HEK293T (cell line): ENCODE measurements around the gene RNF113A.

Experiments
- BHLHE40 ChIP-seq: fragments of 450-650 bp; IDR thresholded peaks from 2 replicates; pipeline ENCODE4 v1.6.1; 2016; ENCODE audit warnings: mild to moderate bottlenecking, moderate library complexity, borderline replicate concordance
- ELF4 ChIP-seq: fragments of 450-650 bp; IDR thresholded peaks from 2 replicates; pipeline ENCODE4 v1.6.1; 2017; ENCODE audit warnings: antibody characterized with exemption
- FOXA1 ChIP-seq: fragments of 450-650 bp; IDR thresholded peaks from 2 replicates; pipeline ENCODE4 v1.6.1; 2016; ENCODE audit warnings: mild to moderate bottlenecking
- FOXK2 ChIP-seq: fragments of 450-650 bp; IDR thresholded peaks from 2 replicates; pipeline ENCODE4 v1.6.1; 2016; ENCODE audit warnings: mild to moderate bottlenecking
- FOXM1 ChIP-seq: fragments of 450-650 bp; IDR thresholded peaks from 2 replicates; pipeline ENCODE4 v1.6.1; 2017; ENCODE audit warnings: mild to moderate bottlenecking, borderline replicate concordance
- HDGF ChIP-seq: fragments of 450-650 bp; IDR thresholded peaks from 2 replicates; pipeline ENCODE4 v1.6.1; 2017; ENCODE audit warnings: antibody characterized with exemption, borderline replicate concordance
- L3MBTL2 ChIP-seq: fragments of 450-650 bp; conservative IDR thresholded peaks from 2 replicates; pipeline ENCODE4 v1.6.1; 2016; ENCODE audit warnings: mild to moderate bottlenecking
- LEF1 ChIP-seq: fragments of 450-650 bp; IDR thresholded peaks from 2 replicates; pipeline ENCODE4 v1.6.1; 2017; ENCODE audit warnings: mild to moderate bottlenecking, borderline replicate concordance
- NFRKB ChIP-seq: fragments of 450-650 bp; IDR thresholded peaks from 2 replicates; pipeline ENCODE4 v1.6.1; 2016; ENCODE audit warnings: mild to moderate bottlenecking, moderate library complexity
- SP1 ChIP-seq: fragments of 450-650 bp; IDR thresholded peaks from 2 replicates; pipeline ENCODE4 v1.6.1; 2017
- SUZ12 ChIP-seq: fragments of 450-650 bp; IDR thresholded peaks from 2 replicates; pipeline ENCODE4 v1.6.1; 2016; ENCODE audit warnings: mild to moderate bottlenecking
- TARDBP ChIP-seq: fragments of 450-650 bp; IDR thresholded peaks from 2 replicates; pipeline ENCODE4 v1.6.1; 2016
- ZNF384 ChIP-seq: fragments of 450-650 bp; IDR thresholded peaks from 2 replicates; pipeline ENCODE4 v1.6.1; 2016
- TF ChIP-seq, protein P1 (sequence below): fragments of 450-650 bp; IDR thresholded peaks from 2 replicates; pipeline ENCODE4 v1.6.1; 2016

DNA sequence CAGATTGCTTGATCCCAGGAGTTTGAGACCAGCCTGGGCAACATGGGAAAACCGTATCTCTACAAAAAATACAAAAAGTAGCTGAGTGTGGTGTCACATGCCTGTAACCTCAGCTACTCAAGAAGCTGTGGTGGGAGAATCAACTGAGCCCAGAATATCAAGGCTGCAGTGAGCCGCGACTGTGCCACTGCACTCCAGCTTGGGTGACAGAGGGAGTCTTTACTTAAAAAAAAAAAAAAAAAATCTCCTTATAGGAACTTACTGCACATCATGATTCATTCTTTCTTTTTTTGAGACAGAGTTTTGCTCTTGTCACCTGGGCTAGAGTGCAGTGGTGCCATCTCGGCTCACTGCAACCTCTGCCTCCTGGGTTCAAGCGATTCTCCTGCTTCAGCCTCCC, 43.1 kb downstream of the RNF113A start:
- TF ChIP-seq HDGF (no peak), BHLHE40 (no peak), FOXM1 (no peak), L3MBTL2 (no peak), ELF4 (no peak), TARDBP (no peak), SP1 (no peak), SUZ12 (no peak), FOXA1 (no peak), FOXK2 (no peak), ZNF384 (no peak), NFRKB (no peak), LEF1 (no peak)
- TF ChIP-seq, protein P1, sequence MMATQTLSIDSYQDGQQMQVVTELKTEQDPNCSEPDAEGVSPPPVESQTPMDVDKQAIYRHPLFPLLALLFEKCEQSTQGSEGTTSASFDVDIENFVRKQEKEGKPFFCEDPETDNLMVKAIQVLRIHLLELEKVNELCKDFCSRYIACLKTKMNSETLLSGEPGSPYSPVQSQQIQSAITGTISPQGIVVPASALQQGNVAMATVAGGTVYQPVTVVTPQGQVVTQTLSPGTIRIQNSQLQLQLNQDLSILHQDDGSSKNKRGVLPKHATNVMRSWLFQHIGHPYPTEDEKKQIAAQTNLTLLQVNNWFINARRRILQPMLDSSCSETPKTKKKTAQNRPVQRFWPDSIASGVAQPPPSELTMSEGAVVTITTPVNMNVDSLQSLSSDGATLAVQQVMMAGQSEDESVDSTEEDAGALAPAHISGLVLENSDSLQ, result no peak
